ENCODE data around the gene GSTA4. TPM values are rescaled to one million over a fixed set of nuclear protein-coding genes. Genes with fewer than 3 reads are reported as not detected.

GSTA4 gene
- total RNA-seq, 3 donors from 2014 or later = 8.3 to 15.5 (median 14.7) TPM

DNA sequence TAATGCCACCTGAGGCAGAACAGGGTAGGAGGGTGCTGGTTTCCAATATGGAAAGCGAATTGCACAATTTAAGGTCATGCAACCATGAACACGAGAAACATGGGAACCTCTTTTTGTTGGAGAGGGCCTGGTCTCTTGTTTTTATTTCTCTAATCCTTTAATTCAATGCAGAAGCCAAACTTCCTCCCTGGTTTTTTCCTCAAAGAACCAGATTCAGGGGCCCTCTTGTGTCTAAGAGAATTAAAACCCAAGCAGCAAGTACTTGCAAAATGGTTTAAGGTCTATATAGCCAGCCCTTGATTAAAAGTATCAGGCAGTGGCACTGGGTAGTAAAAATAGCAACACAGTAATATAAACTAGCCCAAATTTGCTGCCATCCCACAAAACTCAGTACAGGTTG lies 19.5 kb downstream of the GSTA4 start:
- intact Hi-C loops (cut with DNase I, micrococcal nuclease) = no loop called here
- no peaks in the 10 kb centered on the region for H3K9me3 ChIP-seq
- H3K4me3 ChIP-seq = no peak overlapping the region
- TF ChIP-seq, protein P1, sequence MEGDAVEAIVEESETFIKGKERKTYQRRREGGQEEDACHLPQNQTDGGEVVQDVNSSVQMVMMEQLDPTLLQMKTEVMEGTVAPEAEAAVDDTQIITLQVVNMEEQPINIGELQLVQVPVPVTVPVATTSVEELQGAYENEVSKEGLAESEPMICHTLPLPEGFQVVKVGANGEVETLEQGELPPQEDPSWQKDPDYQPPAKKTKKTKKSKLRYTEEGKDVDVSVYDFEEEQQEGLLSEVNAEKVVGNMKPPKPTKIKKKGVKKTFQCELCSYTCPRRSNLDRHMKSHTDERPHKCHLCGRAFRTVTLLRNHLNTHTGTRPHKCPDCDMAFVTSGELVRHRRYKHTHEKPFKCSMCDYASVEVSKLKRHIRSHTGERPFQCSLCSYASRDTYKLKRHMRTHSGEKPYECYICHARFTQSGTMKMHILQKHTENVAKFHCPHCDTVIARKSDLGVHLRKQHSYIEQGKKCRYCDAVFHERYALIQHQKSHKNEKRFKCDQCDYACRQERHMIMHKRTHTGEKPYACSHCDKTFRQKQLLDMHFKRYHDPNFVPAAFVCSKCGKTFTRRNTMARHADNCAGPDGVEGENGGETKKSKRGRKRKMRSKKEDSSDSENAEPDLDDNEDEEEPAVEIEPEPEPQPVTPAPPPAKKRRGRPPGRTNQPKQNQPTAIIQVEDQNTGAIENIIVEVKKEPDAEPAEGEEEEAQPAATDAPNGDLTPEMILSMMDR (IDR thresholded peaks at IDR 0.05) = no peak
- DNase-seq = no peak
- no peaks in the 10 kb centered on the region for H3K36me3 ChIP-seq (ENCODE audit: low read depth)
- H3K4me1 ChIP-seq (ENCODE audit: low read depth) = peaks cover 5% of the 10 kb centered on the region
- ATAC-seq = no peak

- TF ChIP-seq, protein P1 (IDR thresholded peaks at IDR 0.05) = no peak
- no peak overlapping the region for H3K4me3 ChIP-seq
- intact Hi-C loops (cut with DNase I, micrococcal nuclease) = no loop called here
- H3K9me3 ChIP-seq = no peaks in the 10 kb centered on the region
- H3K36me3 ChIP-seq (ENCODE audit: low read depth) = no peaks in the 10 kb centered on the region
- peak; percentile 51 for ATAC-seq
- H3K4me1 ChIP-seq (ENCODE audit: low read depth) = peaks cover 5% of the 10 kb centered on the region
- DNase-seq = no peak
Measured at GRCh38 chr6:52972989-52973388, 22.1 kb downstream of the GSTA4 start.

- ATAC-seq (no peak), DNase-seq (no peak)
- Histone ChIP-seq H3K4me3 (no peak overlapping the region), H3K9me3 (no peaks in the 10 kb centered on the region), H3K36me3 (ENCODE audit: low read depth) (no peaks in the 10 kb centered on the region), H3K4me1 (ENCODE audit: low read depth) (peaks cover 5% of the 10 kb centered on the region)
- TF ChIP-seq, protein P1 (IDR thresholded peaks at IDR 0.05) = no peak
- intact Hi-C loops (cut with DNase I, micrococcal nuclease) = no loop called here
Measured at GRCh38 chr6:52969359-52969758, 25.7 kb downstream of the GSTA4 start.

DNA sequence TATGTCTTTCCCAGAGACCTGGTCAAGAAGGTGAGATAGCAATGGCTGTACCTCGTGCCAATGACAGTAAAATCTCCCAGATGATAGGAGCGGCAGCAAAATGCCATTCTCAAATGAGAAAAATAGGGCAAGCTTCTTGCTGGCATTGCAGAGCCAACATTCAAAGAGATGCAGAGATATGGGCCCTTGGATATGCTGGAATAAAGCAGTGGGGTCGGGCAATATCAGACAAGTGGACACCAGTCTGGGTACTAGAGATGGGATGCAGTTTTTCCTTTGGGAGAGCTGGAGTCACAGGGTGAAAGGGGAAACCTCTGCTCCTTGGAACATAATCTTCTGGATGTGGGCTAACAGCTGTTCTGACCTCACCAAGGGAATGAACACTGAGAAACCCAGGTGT lies 29.0 kb downstream of the GSTA4 start:
- no peaks in the 10 kb centered on the region for H3K4me1 ChIP-seq (ENCODE audit: low read depth)
- H3K9me3 ChIP-seq = no peaks in the 10 kb centered on the region
- no peaks in the 10 kb centered on the region for H3K36me3 ChIP-seq (ENCODE audit: low read depth)
- DNase-seq (no peak), ATAC-seq (no peak)
- no peak overlapping the region for H3K4me3 ChIP-seq
- TF ChIP-seq, protein P1 (IDR thresholded peaks at IDR 0.05) = no peak
- intact Hi-C loops (cut with DNase I, micrococcal nuclease) = no loop called here

DNA sequence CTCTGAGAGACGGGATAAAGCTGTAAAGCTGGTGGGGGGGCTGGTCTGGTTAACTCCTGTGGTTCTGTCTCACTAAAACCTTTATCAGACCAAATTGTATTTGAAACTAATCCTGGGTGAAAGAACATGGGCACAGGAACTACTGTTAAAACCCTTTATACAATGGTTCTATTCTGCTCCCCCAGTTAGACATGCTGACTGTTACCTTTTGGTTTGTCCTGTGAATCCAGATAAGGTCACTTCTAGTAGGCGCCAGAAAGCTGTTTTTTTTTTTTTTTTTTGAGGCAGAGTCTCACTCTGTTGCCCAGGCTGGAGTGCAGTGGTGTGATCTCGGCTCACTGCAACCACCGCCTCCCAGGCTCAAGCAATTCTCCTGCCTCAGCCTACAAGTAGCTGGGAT lies 29.7 kb downstream of the GSTA4 start:
- DNase-seq (no peak), ATAC-seq (no peak)
- intact Hi-C loops (cut with DNase I, micrococcal nuclease) = no loop called here
- Histone ChIP-seq H3K4me1 (ENCODE audit: low read depth) (no peaks in the 10 kb centered on the region), H3K4me3 (no peak overlapping the region), H3K36me3 (ENCODE audit: low read depth) (no peaks in the 10 kb centered on the region), H3K9me3 (no peaks in the 10 kb centered on the region)
- TF ChIP-seq, protein P1 (IDR thresholded peaks at IDR 0.05) = no peak

DNA sequence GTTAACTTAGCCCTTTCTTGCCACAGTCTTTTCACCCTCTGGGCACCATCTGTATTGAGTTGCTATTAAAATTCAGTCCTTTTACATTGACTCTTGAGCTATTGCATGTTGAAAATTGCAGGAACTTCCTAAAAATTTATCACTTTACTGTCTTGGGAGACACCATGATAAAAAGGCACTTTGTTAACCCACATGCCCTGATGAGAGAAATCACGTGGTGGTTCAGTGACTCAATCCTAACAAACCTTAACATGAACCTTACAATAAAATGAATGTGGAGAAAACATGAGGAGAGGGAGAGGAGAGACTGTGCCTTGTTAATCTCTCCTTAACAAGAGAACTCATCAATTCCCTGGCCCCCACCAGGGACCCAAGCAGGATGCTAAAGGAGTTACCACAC lies 30.8 kb downstream of the GSTA4 start:
- TF ChIP-seq, protein P1 (IDR thresholded peaks at IDR 0.05) = no peak
- Histone ChIP-seq H3K36me3 (ENCODE audit: low read depth) (no peaks in the 10 kb centered on the region), H3K4me3 (no peak overlapping the region), H3K4me1 (ENCODE audit: low read depth) (no peaks in the 10 kb centered on the region), H3K9me3 (no peaks in the 10 kb centered on the region)
- intact Hi-C loops (cut with DNase I, micrococcal nuclease) = no loop called here
- DNase-seq (no peak), ATAC-seq (peak; percentile 37)

Measured in mucosa of descending colon (tissue), 3 donors.